ENCODE results near the gene HSPA1B. TPM values are rescaled to one million over a fixed set of nuclear protein-coding genes. Genes with fewer than 3 reads are reported as not detected.
A peak's percentile ranks its signal among the peaks of the same experiment; 100 is the strongest.
"Not testable (repeated sequence)": the region's sequence is repeated elsewhere in the genome, so short reads cannot be mapped to it uniquely, and the experiment has no call there.

Gene HSPA1B
- total RNA-seq, 3 donors from 2014 or later (not counting 1 experiment from before 2014, with no cell fraction given) = 8.5 to 112 (median 15.3) TPM

DNA sequence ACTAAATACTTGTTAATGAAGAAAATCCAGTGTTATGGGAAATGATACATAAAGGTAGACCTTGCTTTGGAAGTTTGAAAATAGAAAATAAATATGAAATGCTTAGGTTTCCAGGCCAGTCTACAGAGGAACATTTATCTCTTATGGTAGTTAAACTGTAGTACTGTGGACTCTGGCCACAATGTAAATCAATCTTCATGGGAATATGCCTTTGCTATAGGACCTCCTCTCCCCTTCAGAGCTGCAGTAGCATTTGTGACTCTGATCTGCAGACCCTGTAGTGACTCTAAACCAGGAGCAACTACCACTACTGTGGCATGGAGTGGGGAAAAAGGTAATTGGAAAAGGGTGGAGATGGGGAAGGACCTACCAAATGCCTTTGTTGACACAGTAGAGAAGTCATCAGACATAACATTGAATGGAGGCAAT lies 7.7 kb upstream of the HSPA1B start:
- no peak for ATAC-seq
- intact Hi-C loops (cut with micrococcal nuclease) = no loop called here
- H3K4me3 Mint-ChIP-seq = peak overlapping the region; percentile 70
- no peak for DNase-seq
- H3K9me3 Mint-ChIP-seq = no peaks in the 10 kb centered on the region
- Histone ChIP-seq H3K4me1 (ENCODE audit: control insufficient read depth, insufficient read depth, low read length) (peaks cover 32% of the 10 kb centered on the region), H3K36me3 (ENCODE audit: control insufficient read depth, insufficient read depth, low read length) (no peaks in the 10 kb centered on the region), H3K27me3 (ENCODE audit: control insufficient read depth, insufficient read depth, low read length) (no peaks in the 10 kb centered on the region), H3K4me3 (ENCODE audit: low read length) (no peak overlapping the region), H3K9me3 (ENCODE audit: control insufficient read depth, insufficient read depth, low read length) (no peaks in the 10 kb centered on the region), H3K27ac (ENCODE audit: low read length) (no peak overlapping the region)
- H3K4me1 Mint-ChIP-seq = peaks cover 30 to 31% of the 10 kb centered on the region in 2 donors
- no peaks in the 10 kb centered on the region for H3K36me3 Mint-ChIP-seq
- TF ChIP-seq, protein P1, sequence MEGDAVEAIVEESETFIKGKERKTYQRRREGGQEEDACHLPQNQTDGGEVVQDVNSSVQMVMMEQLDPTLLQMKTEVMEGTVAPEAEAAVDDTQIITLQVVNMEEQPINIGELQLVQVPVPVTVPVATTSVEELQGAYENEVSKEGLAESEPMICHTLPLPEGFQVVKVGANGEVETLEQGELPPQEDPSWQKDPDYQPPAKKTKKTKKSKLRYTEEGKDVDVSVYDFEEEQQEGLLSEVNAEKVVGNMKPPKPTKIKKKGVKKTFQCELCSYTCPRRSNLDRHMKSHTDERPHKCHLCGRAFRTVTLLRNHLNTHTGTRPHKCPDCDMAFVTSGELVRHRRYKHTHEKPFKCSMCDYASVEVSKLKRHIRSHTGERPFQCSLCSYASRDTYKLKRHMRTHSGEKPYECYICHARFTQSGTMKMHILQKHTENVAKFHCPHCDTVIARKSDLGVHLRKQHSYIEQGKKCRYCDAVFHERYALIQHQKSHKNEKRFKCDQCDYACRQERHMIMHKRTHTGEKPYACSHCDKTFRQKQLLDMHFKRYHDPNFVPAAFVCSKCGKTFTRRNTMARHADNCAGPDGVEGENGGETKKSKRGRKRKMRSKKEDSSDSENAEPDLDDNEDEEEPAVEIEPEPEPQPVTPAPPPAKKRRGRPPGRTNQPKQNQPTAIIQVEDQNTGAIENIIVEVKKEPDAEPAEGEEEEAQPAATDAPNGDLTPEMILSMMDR (IDR thresholded peaks at IDR 0.05) = no peak
- no peaks in the 10 kb centered on the region for H3K27me3 Mint-ChIP-seq (ENCODE audit: low read depth in 2 of 2)
- no peak overlapping the region for H3K27ac Mint-ChIP-seq

DNA sequence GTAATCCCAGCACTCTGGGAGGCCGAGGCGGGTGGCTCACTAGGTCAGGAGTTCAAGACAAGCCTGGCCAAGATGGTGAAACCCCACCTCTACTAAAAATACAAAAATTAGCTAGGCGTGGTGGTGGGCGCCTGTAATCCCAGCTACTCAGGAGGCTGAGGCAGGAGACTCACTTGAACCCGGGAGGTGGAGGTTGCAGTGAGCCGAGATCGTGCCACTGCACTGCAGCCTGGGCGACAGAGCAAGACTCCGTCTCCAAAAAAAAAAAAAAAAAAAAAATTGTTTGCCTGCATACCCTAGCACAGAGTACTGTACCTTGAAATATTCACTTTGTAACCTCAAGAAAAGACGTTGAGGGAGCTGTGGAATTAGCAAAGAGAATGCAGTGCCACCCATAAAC lies 7.1 kb upstream of the HSPA1B start:
- H3K27ac ChIP-seq (ENCODE audit: low read length); DNase-seq; H3K36me3 Mint-ChIP-seq; H3K27me3 ChIP-seq (ENCODE audit: control insufficient read depth, insufficient read depth, low read length); H3K9me3 ChIP-seq (ENCODE audit: control insufficient read depth, insufficient read depth, low read length); H3K27me3 Mint-ChIP-seq (ENCODE audit: low read depth in 2 of 2); ATAC-seq; intact Hi-C loops (cut with micrococcal nuclease); H3K36me3 ChIP-seq (ENCODE audit: control insufficient read depth, insufficient read depth, low read length); H3K9me3 Mint-ChIP-seq; H3K4me3 ChIP-seq (ENCODE audit: low read length): not testable (repeated sequence)
- H3K4me1 ChIP-seq (ENCODE audit: control insufficient read depth, insufficient read depth, low read length) = peaks cover 32% of the 10 kb centered on the region
- Mint-ChIP-seq H3K27ac (peak overlapping the region in 1 of 2 donors; percentile 92), H3K4me3 (peak overlapping the region; percentile 93), H3K4me1 (peaks cover 27 to 31% of the 10 kb centered on the region in 2 donors)
- WGBS (ENCODE audit: insufficient coverage) = 96% methylated on average over 8 of the region's 10 CpGs

DNA sequence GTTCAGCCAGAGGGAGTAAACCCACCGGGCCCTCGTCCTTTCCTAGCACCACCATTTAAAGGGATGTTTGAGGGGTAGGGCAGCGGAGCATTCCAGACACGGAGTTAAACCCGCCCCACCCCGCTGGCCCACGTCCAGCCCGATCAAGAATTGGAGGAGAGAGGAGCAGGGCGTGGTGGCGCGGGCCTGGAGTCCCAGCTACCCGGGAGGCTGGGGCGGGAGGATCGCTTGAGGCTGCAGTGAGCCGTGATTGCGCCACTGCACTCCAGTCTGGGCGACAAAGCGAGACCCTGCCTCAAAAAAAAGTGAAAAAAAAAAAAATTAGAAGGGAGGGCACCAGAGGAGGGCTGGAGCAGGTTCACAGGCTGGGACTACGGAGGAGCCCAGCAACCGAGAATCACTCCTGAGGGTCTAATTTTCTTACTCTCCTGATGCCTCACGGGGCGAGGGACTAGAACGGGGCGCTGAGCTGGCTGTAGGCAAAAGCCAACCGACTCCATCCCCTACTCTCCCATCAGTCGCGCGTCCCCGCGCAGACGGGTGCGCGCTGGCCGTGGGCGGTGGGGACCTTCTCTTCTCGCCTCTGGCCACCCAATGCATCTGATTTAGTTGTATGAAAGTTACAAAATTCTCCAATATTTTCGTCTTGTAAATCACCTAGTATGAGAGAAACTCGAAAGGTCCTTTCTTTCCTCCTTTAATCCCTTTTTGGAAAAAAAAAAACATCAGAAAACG lies 6.1 kb upstream of the HSPA1B start:
- Mint-ChIP-seq H3K9me3 (no peaks in the 10 kb centered on the region), H3K27me3 (ENCODE audit: low read depth in 2 of 2) (no peaks in the 10 kb centered on the region), H3K4me3 (peak overlapping the region; percentile 93), H3K27ac (peak overlapping the region; percentile 92 to 94), H3K4me1 (peaks cover 27 to 31% of the 10 kb centered on the region in 2 donors), H3K36me3 (no peaks in the 10 kb centered on the region)
- intact Hi-C loops (cut with micrococcal nuclease) = no loop called here
- TF ChIP-seq, protein P1 (IDR thresholded peaks at IDR 0.05) = no peak
- no peaks in the 10 kb centered on the region for H3K36me3 ChIP-seq (ENCODE audit: control insufficient read depth, insufficient read depth, low read length)
- peak; percentile 53 to 59 (median 55) for ATAC-seq
- H3K27me3 ChIP-seq (ENCODE audit: control insufficient read depth, insufficient read depth, low read length) = no peaks in the 10 kb centered on the region
- peak overlapping the region; percentile 54 for H3K4me3 ChIP-seq (ENCODE audit: low read length)
- H3K4me1 ChIP-seq (ENCODE audit: control insufficient read depth, insufficient read depth, low read length) = peaks cover 40% of the 10 kb centered on the region
- no peak for DNase-seq
- WGBS (ENCODE audit: insufficient coverage) = 8% methylated on average over 36 of the region's 39 CpGs
- H3K9me3 ChIP-seq (ENCODE audit: control insufficient read depth, insufficient read depth, low read length) = no peaks in the 10 kb centered on the region
- peak overlapping the region; percentile 76 for H3K27ac ChIP-seq (ENCODE audit: low read length)

DNA sequence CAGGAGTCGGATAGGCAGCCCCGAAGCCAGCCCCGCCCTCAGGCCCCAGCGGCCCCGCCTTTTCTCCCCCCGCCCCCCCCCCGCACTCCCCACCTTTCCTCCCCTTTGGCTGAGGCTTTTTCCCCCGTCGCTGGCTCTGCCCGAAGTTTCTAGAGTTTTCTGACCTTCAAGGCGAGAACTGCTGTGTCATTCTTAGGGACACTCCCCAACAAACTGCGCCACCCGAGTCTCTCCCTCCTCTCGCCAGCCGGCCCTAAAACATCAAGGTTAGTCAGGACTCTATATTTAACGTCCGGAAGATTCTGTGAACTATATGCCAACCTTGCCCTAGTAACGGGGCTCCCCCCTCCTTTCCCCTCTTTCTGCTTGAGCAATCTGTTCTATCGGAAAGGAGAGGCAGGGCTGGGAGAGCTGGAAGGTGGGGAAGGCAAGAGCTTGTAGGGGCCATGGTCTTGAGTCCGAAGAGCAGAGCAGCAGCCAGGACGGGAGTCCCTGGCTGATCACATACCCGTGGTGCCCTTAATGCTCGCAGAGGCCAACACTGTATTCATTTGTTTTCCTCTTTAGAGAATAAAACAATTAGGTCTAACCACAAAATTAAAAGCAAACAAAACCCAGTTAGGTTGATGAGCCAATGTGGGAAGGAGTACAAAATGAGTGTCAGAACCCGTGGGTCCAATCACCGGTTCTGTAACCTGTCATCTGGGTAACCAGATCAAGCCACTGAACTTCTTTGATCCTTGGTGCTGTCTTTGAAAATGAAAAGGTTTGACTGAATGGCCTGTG lies 5.3 kb upstream of the HSPA1B start:
- H3K4me1 Mint-ChIP-seq = peaks cover 32 to 38% of the 10 kb centered on the region in 2 donors
- intact Hi-C loops (cut with micrococcal nuclease) = no loop called here
- H3K27ac Mint-ChIP-seq = peak overlapping the region; percentile 92 to 94

DNA sequence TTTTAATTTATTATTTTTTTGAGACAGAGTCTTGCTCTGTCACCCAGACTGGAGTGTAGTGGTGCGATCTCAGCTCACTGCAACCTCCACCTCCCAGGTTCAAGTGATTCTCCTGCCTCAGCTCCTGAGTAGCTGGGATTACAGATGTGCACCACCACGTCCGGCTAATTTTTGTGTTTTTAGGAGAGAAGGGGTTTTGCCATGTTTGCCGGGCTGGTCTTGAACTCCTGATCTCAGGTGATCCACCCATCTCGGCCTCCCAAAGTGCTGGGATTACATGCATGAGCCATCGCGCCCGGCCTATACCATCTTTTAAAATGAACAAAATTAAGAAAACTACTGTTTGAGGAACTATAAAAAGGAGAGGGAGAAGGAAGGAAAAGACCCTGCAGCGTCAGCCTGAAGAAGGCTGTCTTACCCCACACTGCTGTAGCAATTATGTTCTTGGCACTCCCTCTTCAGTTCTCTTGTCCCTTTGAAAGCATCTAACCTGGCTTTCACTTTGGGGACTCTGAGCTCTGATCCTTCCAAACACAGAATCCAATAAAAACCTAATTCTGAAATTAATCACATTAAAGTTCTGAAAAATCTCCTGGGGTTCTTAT lies 3.8 kb upstream of the HSPA1B start:
- H3K27me3 Mint-ChIP-seq (ENCODE audit: low read depth in 2 of 2); H3K4me3 Mint-ChIP-seq; H3K9me3 ChIP-seq (ENCODE audit: control insufficient read depth, insufficient read depth, low read length); H3K27me3 ChIP-seq (ENCODE audit: control insufficient read depth, insufficient read depth, low read length); H3K36me3 ChIP-seq (ENCODE audit: control insufficient read depth, insufficient read depth, low read length); H3K36me3 Mint-ChIP-seq; H3K4me3 ChIP-seq (ENCODE audit: low read length); H3K27ac ChIP-seq (ENCODE audit: low read length); intact Hi-C loops (cut with micrococcal nuclease); DNase-seq; ATAC-seq; H3K9me3 Mint-ChIP-seq: not testable (repeated sequence)
- Mint-ChIP-seq H3K27ac (peak overlapping the region in 1 of 2 donors; percentile 40), H3K4me1 (peaks cover 25 to 27% of the 10 kb centered on the region in 2 donors)
- WGBS (ENCODE audit: insufficient coverage) = 88% methylated on average over 9 of the region's 9 CpGs
- H3K4me1 ChIP-seq (ENCODE audit: control insufficient read depth, insufficient read depth, low read length) = peaks cover 40% of the 10 kb centered on the region

More for the DNA sequence above, 5.3 kb upstream of the HSPA1B start:
- no peaks in the 10 kb centered on the region for H3K36me3 Mint-ChIP-seq
- TF ChIP-seq, protein P1 (IDR thresholded peaks at IDR 0.05) = no peak
- Histone ChIP-seq H3K9me3 (ENCODE audit: control insufficient read depth, insufficient read depth, low read length) (no peaks in the 10 kb centered on the region), H3K4me1 (ENCODE audit: control insufficient read depth, insufficient read depth, low read length) (peaks cover 44% of the 10 kb centered on the region), H3K27ac (ENCODE audit: low read length) (peak overlapping the region; percentile 76), H3K27me3 (ENCODE audit: control insufficient read depth, insufficient read depth, low read length) (no peaks in the 10 kb centered on the region), H3K4me3 (ENCODE audit: low read length) (peak overlapping the region; percentile 54), H3K36me3 (ENCODE audit: control insufficient read depth, insufficient read depth, low read length) (no peaks in the 10 kb centered on the region)
- DNase-seq = peak; percentile 45 to 75
- no peaks in the 10 kb centered on the region for H3K27me3 Mint-ChIP-seq (ENCODE audit: low read depth in 2 of 2)
- H3K9me3 Mint-ChIP-seq = no peaks in the 10 kb centered on the region
- H3K4me3 Mint-ChIP-seq = peak overlapping the region; percentile 93
- WGBS (ENCODE audit: insufficient coverage) = 3% methylated on average over 21 of the region's 25 CpGs
- peak; percentile 52 to 56 (median 54) for ATAC-seq
